Activated T-cell treated with anti-CD3 and anti-CD28 coated beads, Interleukin-2, amount 50 U/mL, for 4 hours (primary cell): Measurements from ENCODE around the gene PPP1R1A. TPM values are rescaled to one million over a fixed set of nuclear protein-coding genes. Genes with fewer than 3 reads are reported as not detected.

Experiments
- ATAC-seq, 2 donors: fragments of 200-7000 bp; cut with Tn5 transposase; one replicate each; pipeline ENCODE4 v1.10.0; 2021
- DNase-seq: peaks from one replicate; pipeline ENCODE4 v3.0.0-alpha.2; 2020
- H3K27me3 Mint-ChIP-seq: one replicate; pipeline ENCODE4 v1.8.0; 2021; ENCODE audit warnings: low read depth, mixed read lengths
- H3K36me3 Mint-ChIP-seq: one replicate; pipeline ENCODE4 v1.8.0; 2022; ENCODE audit warnings: mixed read lengths; ENCODE audit not compliant: insufficient read depth
- H3K4me1 Mint-ChIP-seq: one replicate; pipeline ENCODE4 v1.8.0; 2021; ENCODE audit warnings: low read depth, mixed read lengths
- H3K4me3 Mint-ChIP-seq: one replicate; pipeline ENCODE4 v1.8.0; 2021; ENCODE audit warnings: mild to moderate bottlenecking, moderate library complexity, mixed read lengths
- H3K9me3 Mint-ChIP-seq: one replicate; pipeline ENCODE4 v1.8.0; 2021; ENCODE audit warnings: mixed read lengths
- total RNA-seq, 3 donors: library from RNA; stranded (reverse); gene quantifications; one replicate each; pipeline ENCODE4 v1.2.1, GENCODE V29; 2021

Gene PPP1R1A
- total RNA-seq, 3 donors from 2014 or later, result not detected

DNA sequence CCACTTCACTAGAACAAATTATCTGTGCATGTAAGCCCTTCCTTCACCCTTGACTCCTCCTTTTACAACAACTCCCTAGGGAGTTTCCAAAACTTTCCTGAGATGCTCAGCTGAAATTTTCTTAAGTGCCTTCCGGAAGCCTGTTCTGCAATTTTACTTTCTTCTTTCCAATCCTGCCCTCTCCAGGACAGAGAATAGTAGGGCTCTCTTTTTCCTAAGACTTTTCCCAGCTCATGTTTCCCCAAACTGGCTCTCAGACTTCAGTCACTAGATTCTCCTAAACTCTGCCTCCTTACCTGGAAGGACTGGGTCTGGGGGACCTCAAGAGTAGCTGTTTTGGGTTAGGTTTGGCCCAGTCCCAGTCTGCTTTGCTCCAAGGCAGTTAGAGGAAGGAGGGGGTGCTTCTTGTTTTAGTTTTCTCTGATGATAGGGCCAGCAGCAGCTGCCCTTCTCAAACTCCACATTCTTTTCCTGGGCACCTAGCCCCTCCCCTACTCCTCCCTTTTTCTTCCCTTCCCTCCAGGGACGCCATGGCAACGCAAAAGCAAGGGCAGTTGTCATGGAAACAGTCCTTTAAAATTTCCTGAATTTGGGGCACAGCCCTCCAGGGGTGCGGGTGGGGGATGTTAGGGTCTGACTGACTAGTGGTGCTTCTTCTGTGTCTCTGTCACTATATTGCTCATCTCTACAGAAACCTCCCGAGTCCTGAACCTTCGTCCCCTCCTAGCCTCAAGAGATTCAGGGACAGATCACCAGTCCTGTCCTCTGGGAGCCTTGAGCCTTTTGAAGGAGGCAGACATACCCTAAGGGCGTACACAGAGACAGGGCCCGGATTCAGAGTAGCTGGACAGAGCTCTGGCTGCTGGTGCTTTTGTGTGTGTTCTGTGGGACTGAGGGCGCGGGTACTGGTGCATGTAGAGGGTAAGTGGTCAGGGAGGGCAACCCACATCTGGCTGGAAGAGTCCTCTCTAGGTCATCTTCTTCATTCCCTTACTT is 17.0 kb downstream of the PPP1R1A start:
- DNase-seq (no peak), ATAC-seq (no peak)
- H3K36me3 Mint-ChIP-seq, result peaks cover 24% of the 10 kb centered on the region
- no peaks in the 10 kb centered on the region for H3K9me3 Mint-ChIP-seq
- H3K4me1 Mint-ChIP-seq, result no peaks in the 10 kb centered on the region
- H3K27me3 Mint-ChIP-seq, result no peaks in the 10 kb centered on the region
- no peak overlapping the region for H3K4me3 Mint-ChIP-seq

DNA sequence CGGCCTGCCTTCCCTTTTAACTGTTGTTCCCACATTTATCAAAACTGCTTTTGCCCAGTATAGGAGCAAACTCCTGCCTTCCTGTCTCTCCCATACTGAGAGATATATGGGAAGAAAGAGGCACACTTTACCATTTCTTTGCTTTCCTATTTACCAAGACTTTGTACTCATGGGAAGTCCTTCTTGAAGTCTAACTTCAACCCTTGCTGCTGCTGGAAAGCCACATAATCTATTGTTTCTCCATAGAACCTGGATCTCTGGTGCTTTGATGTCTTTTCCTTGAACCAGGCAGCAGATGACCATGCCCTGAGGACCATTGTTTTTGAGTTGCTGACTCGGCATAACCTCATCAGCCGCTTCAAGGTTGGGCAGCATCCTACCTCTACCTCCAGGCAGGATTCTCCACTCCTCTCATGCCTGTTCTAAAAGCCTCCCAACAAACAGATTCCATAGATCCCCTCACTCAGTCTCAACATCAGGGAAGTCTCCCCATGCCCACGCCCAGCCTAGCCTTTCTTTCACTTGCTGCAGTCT is 18.4 kb downstream of the PPP1R1A start:
- Mint-ChIP-seq H3K27me3 (no peaks in the 10 kb centered on the region), H3K36me3 (peaks cover 20% of the 10 kb centered on the region), H3K4me1 (no peaks in the 10 kb centered on the region), H3K4me3 (no peak overlapping the region), H3K9me3 (no peaks in the 10 kb centered on the region)
- DNase-seq, result no peak
- no peak for ATAC-seq

GRCh38 chr12:54569072-54569471 is 19.4 kb downstream of the PPP1R1A start:
- peaks cover 18% of the 10 kb centered on the region for H3K36me3 Mint-ChIP-seq
- ATAC-seq, result no peak
- no peak overlapping the region for H3K4me3 Mint-ChIP-seq
- no peaks in the 10 kb centered on the region for H3K4me1 Mint-ChIP-seq
- H3K9me3 Mint-ChIP-seq, result no peaks in the 10 kb centered on the region
- no peaks in the 10 kb centered on the region for H3K27me3 Mint-ChIP-seq
- DNase-seq, result no peak

DNA sequence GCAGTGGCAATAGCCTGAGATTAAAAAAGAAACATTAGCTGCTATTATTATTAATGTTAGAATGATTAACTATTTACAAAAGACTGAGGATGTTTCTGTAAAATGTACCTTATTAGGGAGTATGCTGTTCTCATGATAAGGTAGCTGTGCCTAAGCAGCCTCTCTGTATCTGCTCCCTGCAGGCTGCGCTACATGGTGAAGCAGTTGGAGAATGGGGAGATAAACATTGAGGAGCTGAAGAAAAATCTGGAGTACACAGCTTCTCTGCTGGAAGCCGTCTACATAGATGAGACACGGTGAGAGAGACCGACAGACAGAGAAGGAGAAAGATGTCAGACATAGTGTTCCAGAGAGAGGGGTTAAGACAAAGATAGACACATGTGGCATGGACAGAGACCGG is 21.7 kb downstream of the PPP1R1A start:
- no peak overlapping the region for H3K4me3 Mint-ChIP-seq
- H3K36me3 Mint-ChIP-seq, result peaks cover 10% of the 10 kb centered on the region
- H3K27me3 Mint-ChIP-seq, result no peaks in the 10 kb centered on the region
- H3K9me3 Mint-ChIP-seq, result no peaks in the 10 kb centered on the region
- peaks cover 3% of the 10 kb centered on the region for H3K4me1 Mint-ChIP-seq
- DNase-seq (no peak), ATAC-seq (no peak)

GRCh38 chr12:54565986-54566544 is 22.4 kb downstream of the PPP1R1A start:
- Mint-ChIP-seq H3K36me3 (peaks cover 10% of the 10 kb centered on the region), H3K27me3 (no peaks in the 10 kb centered on the region), H3K4me3 (no peak overlapping the region), H3K9me3 (no peaks in the 10 kb centered on the region), H3K4me1 (peaks cover 9% of the 10 kb centered on the region)
- DNase-seq (no peak), ATAC-seq (no peak)

DNA sequence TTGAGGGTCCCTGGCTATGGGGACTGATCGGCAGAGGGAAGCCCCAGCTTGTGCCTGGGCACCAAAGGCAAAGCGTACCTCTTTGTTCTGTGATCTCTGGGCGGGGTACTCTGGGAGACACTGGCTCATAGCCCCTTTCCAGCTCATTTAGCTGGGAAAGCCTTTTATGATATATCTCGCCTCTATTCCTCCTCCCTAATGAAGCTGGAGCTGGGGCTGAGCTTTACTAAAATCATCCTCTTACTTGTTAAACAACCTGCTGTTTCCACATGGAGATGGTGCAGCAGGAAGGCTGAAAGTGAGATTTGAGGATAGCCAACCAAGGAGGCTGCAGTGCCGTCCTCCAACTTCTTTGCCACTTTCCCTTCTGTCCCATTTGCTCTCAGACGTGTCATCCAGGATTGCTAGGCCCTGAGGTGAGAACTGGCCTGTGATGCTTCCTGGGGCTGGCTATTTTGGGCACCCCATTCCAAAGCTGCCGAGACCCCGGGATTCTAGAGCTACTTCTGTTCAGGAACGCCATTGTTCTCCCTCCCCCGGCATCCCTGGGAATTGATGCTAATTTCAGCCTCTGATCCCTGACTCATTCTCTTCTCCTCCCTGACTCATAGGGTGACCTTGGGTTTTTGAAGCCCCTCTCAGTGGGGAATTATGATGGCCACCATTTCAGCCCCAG is 23.0 kb downstream of the PPP1R1A start:
- ATAC-seq, result no peak
- Mint-ChIP-seq H3K4me3 (no peak overlapping the region), H3K36me3 (peaks cover 7% of the 10 kb centered on the region), H3K27me3 (no peaks in the 10 kb centered on the region), H3K9me3 (no peaks in the 10 kb centered on the region), H3K4me1 (peaks cover 14% of the 10 kb centered on the region)
- no peak for DNase-seq

DNA sequence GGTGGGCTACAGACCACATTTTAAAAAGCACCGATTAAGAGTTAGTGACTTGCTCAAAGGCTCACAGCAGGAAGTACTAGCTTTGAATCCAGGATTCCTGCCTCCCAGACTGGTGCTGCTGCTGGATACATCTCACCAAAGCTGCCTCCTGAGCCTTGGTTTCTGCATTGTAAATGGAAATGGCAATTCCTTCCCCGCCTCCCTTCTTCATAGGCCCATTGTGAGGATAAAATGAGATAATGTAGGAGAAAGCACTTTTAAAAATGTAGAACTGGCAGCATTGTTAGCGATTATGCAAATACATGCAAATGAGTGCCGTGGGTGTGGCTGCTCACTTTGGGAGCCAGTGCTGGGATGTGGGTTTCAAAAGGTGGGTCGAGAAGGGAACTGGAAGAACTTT is 23.7 kb downstream of the PPP1R1A start:
- no peak overlapping the region for H3K4me3 Mint-ChIP-seq
- H3K4me1 Mint-ChIP-seq, result peaks cover 21% of the 10 kb centered on the region
- no peak for ATAC-seq
- H3K36me3 Mint-ChIP-seq, result peaks cover 2% of the 10 kb centered on the region
- no peaks in the 10 kb centered on the region for H3K9me3 Mint-ChIP-seq
- DNase-seq, result no peak
- H3K27me3 Mint-ChIP-seq, result no peaks in the 10 kb centered on the region

GRCh38 chr12:54563787-54564186 is 24.7 kb downstream of the PPP1R1A start:
- peaks cover 25% of the 10 kb centered on the region for H3K4me1 Mint-ChIP-seq
- H3K27me3 Mint-ChIP-seq, result no peaks in the 10 kb centered on the region
- H3K36me3 Mint-ChIP-seq, result peaks cover 2% of the 10 kb centered on the region
- H3K9me3 Mint-ChIP-seq, result no peaks in the 10 kb centered on the region
- DNase-seq (no peak), ATAC-seq (no peak)
- H3K4me3 Mint-ChIP-seq, result no peak overlapping the region

GRCh38 chr12:54562750-54563356 is 25.6 kb downstream of the PPP1R1A start:
- DNase-seq, result no peak
- Mint-ChIP-seq H3K9me3 (no peaks in the 10 kb centered on the region), H3K27me3 (no peaks in the 10 kb centered on the region), H3K36me3 (peaks cover 2% of the 10 kb centered on the region), H3K4me3 (no peak overlapping the region), H3K4me1 (peaks cover 25% of the 10 kb centered on the region)
- no peak for ATAC-seq

DNA sequence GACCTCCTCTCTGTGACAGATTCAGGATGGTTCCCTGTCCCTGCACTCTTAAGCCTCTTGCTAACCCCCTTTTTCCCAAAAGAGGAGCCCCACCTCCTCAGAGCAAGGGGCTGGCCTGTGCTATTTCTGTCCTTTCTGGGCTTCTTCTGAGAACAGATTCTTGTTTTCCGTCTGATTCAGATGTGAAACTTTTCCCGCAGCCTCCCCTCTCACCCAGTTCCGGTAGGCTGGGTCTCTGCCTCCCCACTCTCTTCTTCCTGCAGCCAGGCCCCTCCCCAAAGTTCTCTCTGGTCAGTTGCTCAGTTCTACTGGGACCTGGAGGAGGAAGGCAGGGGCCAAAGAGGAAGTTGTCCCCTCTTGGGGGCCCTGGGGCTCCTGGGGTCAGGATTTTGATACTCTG is 27.3 kb downstream of the PPP1R1A start:
- DNase-seq, result no peak
- H3K4me3 Mint-ChIP-seq, result peak overlapping the region; percentile 77
- no peaks in the 10 kb centered on the region for H3K9me3 Mint-ChIP-seq
- no peak for ATAC-seq
- no peaks in the 10 kb centered on the region for H3K27me3 Mint-ChIP-seq
- no peaks in the 10 kb centered on the region for H3K36me3 Mint-ChIP-seq
- peaks cover 25% of the 10 kb centered on the region for H3K4me1 Mint-ChIP-seq

GRCh38 chr12:54560374-54560858 is 28.0 kb downstream of the PPP1R1A start:
- Mint-ChIP-seq H3K4me1 (peaks cover 25% of the 10 kb centered on the region), H3K36me3 (no peaks in the 10 kb centered on the region), H3K9me3 (no peaks in the 10 kb centered on the region), H3K4me3 (peak overlapping the region; percentile 77), H3K27me3 (no peaks in the 10 kb centered on the region)
- ATAC-seq (peak; percentile 99 to 100), DNase-seq (peak; percentile 79)

- Mint-ChIP-seq H3K4me1 (peaks cover 25% of the 10 kb centered on the region), H3K9me3 (no peaks in the 10 kb centered on the region), H3K4me3 (no peak overlapping the region), H3K27me3 (no peaks in the 10 kb centered on the region), H3K36me3 (no peaks in the 10 kb centered on the region)
- ATAC-seq, result no peak
- no peak for DNase-seq
Observed at GRCh38 chr12:54558759-54559158, 29.7 kb downstream of the PPP1R1A start.

- Mint-ChIP-seq H3K9me3 (no peaks in the 10 kb centered on the region), H3K27me3 (no peaks in the 10 kb centered on the region), H3K4me1 (peaks cover 25% of the 10 kb centered on the region), H3K4me3 (no peak overlapping the region), H3K36me3 (peaks cover 3% of the 10 kb centered on the region)
- DNase-seq, result no peak
- no peak for ATAC-seq
Observed at GRCh38 chr12:54558311-54558710, 30.1 kb downstream of the PPP1R1A start.

- H3K4me3 Mint-ChIP-seq, result no peak overlapping the region
- peaks cover 3% of the 10 kb centered on the region for H3K36me3 Mint-ChIP-seq
- H3K9me3 Mint-ChIP-seq, result no peaks in the 10 kb centered on the region
- ATAC-seq (no peak), DNase-seq (no peak)
- H3K4me1 Mint-ChIP-seq, result peaks cover 25% of the 10 kb centered on the region
- peaks cover 4% of the 10 kb centered on the region for H3K27me3 Mint-ChIP-seq
Observed at GRCh38 chr12:54555670-54556257, 32.7 kb downstream of the PPP1R1A start.
